HG03175 (cell line): ENCODE measurements around the gene UCN.
"Not testable (repeated sequence)": the region's sequence is repeated elsewhere in the genome, so short reads cannot be mapped to it uniquely, and the experiment has no call there.

Experiments
- ATAC-seq: cut with Tn5 transposase; IDR thresholded peaks from one replicate; pipeline ENCODE4 v1.9.1; 2021; ENCODE audit warnings: mild to moderate bottlenecking, moderate library complexity; ENCODE audit not compliant: unreplicated experiment

Gene UCN

GRCh38 chr2:27285481-27285880, 22.8 kb downstream of the UCN start:
- ATAC-seq = no peak

- no peak for ATAC-seq
Observed at GRCh38 chr2:27284996-27285395, 23.2 kb downstream of the UCN start.

- no peak for ATAC-seq
Observed at GRCh38 chr2:27282892-27283291, 25.4 kb downstream of the UCN start.

DNA sequence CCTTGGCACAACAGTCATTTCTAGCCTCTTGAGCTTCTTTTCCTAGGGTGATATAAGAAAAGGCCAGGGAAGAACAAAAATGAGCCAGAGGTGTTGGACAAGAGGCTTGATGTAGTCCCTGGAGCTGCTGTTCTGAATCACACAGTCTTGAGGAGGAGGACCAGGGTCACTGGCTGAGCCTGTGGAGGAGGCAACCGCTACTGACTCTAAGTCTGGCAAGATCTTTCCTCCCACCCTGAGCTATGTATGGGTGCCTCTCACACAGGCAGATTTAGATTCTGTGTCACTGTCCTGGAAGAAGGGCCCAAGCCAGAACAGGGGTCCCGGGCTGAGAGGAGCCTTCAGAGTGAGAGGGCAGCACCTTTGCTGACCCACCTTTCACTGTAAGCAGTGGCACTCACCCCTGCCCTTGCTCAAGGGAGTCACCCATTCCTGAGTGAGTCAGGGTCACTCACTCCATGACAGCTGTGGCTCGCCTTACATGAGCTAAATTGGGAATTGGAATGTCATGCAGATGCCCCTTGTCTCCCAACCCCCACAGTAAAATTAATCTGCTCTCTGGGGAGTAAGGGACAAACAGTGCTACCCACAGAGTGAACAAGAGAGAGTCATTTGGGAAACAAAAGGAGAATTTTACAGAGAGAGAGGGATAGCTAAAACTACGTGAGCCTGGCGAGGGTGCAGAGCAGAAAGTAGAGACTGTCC, 26.2 kb downstream of the UCN start, which contains the start of gene TRIM54:
Gene TRIM54 (plus strand): TSS at position 575 of the 705 bp plus-strand sequence. CDS start 303 bp downstream, outside the sequence.
- ATAC-seq = no peak

- no peak for ATAC-seq
Observed at GRCh38 chr2:27281442-27281841, 26.8 kb downstream of the UCN start.

GRCh38 chr2:27280826-27281225, 27.4 kb downstream of the UCN start:
- ATAC-seq = no peak

- no peak for ATAC-seq
Observed at GRCh38 chr2:27278010-27278409, 30.2 kb downstream of the UCN start.

GRCh38 chr2:27275211-27276150, 32.8 kb downstream of the UCN start, which contains the start of gene DNAJC5G:
Gene DNAJC5G, plus strand, starts transcription at chr2:27275433. Its CDS starts 1,296 bp downstream, at chr2:27276729.
- no peak for ATAC-seq

DNA sequence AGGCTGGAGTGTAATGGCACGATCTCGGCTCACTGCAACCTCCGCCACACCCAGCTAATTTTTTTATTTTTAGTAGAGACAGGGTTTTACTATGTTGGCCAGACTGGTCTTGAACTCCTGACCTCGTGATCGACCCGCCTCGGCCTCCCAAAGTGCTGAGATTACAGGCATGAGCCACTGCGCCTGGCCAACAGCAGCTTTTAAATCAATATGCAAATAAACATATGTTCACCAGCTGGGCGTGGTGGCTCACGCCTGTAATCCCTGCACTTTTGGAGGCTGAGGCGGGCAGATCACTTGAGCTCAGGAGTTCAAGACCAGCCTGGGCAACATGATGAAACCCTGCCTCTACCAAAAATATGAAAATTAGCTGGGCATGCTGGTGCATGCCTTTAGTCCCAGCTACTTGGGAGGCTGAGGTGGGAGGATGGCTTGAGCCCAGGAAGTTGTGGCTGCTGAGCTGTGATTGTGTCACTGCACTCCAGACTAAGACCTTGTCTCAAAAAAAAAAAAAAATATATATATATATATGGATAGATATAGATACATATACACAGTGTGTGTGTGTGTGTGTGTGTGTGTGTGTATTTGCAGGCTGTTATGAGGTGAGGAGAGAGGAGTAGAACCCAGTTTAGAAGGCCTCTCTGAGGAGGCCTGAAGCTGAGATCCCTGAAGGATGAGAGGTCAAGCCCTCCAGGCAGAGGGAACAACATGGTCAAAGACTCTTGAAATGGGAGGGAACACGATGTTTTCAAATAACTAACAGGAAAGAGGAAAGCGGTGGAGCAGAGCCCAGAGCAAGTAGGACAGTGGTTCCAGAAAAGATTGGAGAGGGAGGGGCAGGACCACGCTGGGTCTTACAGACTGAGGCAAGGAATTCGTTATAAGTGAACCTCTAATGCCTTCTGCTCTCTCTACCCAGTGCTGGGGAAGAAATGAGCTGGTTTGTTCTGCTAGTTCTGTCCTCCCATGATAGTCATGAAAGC, 35.4 kb downstream of the UCN start:
- not testable (repeated sequence) for ATAC-seq

GRCh38 chr2:27271631-27272340, 36.5 kb downstream of the UCN start:
- ATAC-seq = no peak

GRCh38 chr2:27270670-27271069, 37.6 kb downstream of the UCN start:
- no peak for ATAC-seq

GRCh38 chr2:27270131-27270530, 38.1 kb downstream of the UCN start:
- ATAC-seq = no peak

DNA sequence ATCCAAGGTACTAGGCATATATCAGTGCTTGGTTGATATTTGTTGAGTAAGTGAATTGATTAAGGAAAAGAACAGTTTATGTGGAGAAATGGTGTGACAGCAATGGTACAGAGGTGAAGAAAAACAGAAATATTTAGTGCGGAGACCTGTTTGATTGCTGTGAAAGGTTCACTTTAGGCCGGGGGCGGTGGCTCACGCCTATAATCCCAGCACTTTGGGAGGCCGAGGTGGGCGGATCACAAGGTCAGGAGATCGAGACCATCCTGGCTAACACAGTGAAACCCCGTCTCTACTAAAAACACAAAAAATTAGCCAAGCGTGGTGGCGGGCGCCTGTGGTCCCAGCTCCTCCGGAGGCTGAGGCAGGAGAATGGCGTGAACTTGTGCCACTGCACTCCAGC, 39.9 kb downstream of the UCN start:
- ATAC-seq = not testable (repeated sequence)

- ATAC-seq = no peak
Observed at GRCh38 chr2:27265536-27265870, 42.7 kb downstream of the UCN start.

GRCh38 chr2:27264753-27265535, 43.3 kb downstream of the UCN start:
- ATAC-seq = no peak

GRCh38 chr2:27264253-27264752, 43.9 kb downstream of the UCN start:
- ATAC-seq = no peak

DNA sequence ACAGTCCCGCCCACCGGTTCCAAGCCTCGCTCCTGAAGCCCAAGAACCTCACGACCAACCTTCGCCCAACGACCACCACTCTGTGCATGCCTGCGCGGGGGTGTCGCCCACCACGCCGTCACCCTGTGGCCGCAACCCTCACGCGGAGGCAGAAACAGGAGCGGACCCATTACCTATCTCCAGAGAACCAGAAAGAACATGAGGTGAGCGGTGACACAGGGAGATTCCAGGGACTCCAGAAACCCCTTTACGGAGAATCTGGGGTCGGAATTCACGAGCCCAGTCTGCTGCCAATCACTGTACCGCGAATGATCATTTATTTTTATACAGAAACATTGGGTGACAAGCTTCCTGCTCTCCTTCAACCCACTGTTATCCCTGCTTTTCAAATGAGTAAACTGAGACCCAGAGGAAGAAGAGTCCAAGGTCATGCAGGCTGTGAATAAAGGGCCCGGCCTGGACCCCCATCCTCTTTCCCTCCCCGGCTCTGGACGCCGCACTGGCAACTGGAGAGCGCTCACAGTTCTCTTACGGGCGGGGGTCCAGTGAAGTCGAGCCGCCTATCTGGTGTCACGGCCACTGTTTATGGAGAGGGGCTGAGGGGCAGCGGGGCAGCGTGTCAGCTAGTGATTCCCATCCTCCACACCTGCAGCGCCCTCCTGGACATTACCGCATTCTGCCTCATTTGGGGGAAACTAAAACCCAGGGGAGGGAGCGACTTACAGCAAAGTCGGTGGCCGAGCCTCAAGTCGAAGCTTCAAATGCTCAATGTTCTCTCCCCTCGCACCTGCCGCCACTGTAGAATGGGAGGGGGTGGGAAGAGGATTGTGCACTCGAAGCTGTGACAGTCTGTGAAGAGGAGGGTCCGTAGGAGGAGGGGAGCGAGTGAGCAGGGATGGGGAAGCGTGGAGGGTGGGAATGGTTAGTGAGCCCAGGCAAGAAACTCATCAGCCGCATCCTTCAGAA, 44.7 kb downstream of the UCN start:
- no peak for ATAC-seq
